Measurements from ENCODE around the gene IL1RL2.

DNA sequence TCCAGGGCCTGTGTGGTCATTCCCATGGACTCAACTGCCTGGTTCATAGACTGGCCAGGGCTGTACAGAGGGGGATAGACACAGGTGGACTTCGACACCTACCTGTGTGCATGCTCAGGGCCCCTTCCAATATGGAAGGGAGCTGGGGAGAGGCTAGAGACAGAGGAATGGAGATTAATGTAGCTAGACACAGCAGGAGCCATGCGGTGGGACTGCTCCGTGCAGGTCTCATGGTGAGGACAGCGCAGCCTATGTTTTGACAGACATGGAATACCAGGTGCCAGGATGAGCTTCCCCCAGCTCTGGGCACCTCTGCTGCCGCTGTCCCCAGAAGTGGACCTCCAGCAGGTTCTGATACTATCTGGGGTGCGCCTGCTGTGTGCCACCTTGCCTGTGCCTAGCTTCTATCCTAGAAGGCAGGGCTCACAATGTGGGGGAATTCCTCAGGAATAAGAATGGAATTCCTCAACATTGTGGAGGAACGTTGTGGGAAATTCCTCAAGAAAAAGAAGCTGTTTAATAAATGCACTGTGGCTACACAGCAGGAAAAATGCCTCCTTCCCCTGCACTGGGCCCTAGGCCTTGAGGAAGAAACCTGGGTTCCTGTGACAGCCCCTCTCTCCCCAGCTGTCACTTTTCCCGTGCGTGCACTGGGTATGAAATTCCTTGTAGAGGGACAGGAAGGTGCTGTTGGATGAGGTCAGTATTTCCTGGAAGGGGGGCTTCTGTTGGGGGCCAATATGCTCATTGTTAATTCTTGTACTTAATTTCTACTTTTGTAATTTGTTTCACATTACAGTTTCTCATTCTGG lies 37.0 kb upstream of the IL1RL2 start:
- TF ChIP-seq EZH2phosphoT487 (IDR thresholded peaks at IDR 0.05; ENCODE audit: insufficient read depth, low read depth) (no peak), EZH2 (IDR thresholded peaks at IDR 0.05; ENCODE audit: insufficient read depth, poor library complexity, severe bottlenecking) (no peak)

Data from GM23248 (cell line).